Measurements from ENCODE around the gene AKAP8L. TPM values are rescaled to one million over a fixed set of nuclear protein-coding genes. Genes with fewer than 3 reads are reported as not detected.
A peak's percentile ranks its signal among the peaks of the same experiment; 100 is the strongest.

The AKAP8L gene
- total and polyA plus RNA-seq, 9 of the 15 experiments (the other 6 are each of a cell fraction or from before 2014, with no cell fraction given): 2.4 to 116 (median 70.7) TPM

DNA sequence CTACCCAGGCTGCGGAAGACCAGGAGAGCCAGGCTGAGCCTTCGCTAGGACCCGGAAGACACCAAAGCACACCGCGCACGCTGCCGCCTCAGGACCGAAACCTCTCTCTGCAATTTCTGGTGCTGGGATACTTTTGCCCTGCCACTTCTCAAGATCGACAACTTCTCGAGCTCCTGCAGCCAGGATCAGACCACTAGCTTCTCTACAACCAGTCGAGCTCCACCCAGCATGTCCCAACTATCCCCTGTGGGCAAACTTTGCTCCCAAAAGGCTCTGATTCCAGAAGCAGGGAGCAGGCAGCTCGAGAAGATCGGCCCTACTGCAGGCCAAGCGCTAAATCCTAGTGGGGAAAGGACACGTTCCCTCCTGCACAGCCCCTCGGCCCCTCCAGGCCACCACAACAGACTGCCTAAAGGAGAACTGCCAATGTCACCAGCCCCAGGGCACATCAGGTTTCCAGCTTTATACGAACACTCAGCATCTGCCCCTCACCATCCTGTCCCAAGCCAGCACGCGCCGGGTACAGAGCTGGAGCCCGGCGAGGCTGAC, 40.2 kb downstream of the AKAP8L start (continued):
- TF ChIP-seq, protein P1, sequence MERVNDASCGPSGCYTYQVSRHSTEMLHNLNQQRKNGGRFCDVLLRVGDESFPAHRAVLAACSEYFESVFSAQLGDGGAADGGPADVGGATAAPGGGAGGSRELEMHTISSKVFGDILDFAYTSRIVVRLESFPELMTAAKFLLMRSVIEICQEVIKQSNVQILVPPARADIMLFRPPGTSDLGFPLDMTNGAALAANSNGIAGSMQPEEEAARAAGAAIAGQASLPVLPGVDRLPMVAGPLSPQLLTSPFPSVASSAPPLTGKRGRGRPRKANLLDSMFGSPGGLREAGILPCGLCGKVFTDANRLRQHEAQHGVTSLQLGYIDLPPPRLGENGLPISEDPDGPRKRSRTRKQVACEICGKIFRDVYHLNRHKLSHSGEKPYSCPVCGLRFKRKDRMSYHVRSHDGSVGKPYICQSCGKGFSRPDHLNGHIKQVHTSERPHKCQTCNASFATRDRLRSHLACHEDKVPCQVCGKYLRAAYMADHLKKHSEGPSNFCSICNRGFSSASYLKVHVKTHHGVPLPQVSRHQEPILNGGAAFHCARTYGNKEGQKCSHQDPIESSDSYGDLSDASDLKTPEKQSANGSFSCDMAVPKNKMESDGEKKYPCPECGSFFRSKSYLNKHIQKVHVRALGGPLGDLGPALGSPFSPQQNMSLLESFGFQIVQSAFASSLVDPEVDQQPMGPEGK (CRISPR knock-in tag; IDR thresholded peaks at IDR 0.05; ENCODE audit: borderline replicate concordance): no peak
- peak; percentile 10 for TF ChIP-seq RBM39 (optimal IDR thresholded peaks at IDR 0.05; ENCODE audit: low read depth, low read length)
- TF ChIP-seq FOXP1 (CRISPR knock-in tag; IDR thresholded peaks at IDR 0.05): no peak; the same call in 1 of the 2 replicates
- TF ChIP-seq ZNF584 (CRISPR knock-in tag; IDR thresholded peaks at IDR 0.05; ENCODE audit: low read depth): no peak
- peak; percentile 8 for TF ChIP-seq RBBP5 (IDR thresholded peaks at IDR 0.05; ENCODE audit: borderline replicate concordance, insufficient read depth, low read length, poor library complexity, severe bottlenecking)
- TF ChIP-seq ZNF354B (CRISPR knock-in tag; IDR thresholded peaks at IDR 0.05): no peak
- no peak for TF ChIP-seq U2AF2 (optimal IDR thresholded peaks at IDR 0.05; ENCODE audit: low read depth, low read length)
- no peak for TF ChIP-seq ARHGAP35 (IDR thresholded peaks at IDR 0.05; ENCODE audit: partially characterized antibody)
- TF ChIP-seq RBM25 (IDR thresholded peaks at IDR 0.05; ENCODE audit: low read depth, low read length, severe bottlenecking): no peak
- TF ChIP-seq, protein P2, sequence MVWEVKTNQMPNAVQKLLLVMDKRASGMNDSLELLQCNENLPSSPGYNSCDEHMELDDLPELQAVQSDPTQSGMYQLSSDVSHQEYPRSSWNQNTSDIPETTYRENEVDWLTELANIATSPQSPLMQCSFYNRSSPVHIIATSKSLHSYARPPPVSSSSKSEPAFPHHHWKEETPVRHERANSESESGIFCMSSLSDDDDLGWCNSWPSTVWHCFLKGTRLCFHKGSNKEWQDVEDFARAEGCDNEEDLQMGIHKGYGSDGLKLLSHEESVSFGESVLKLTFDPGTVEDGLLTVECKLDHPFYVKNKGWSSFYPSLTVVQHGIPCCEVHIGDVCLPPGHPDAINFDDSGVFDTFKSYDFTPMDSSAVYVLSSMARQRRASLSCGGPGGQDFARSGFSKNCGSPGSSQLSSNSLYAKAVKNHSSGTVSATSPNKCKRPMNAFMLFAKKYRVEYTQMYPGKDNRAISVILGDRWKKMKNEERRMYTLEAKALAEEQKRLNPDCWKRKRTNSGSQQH (CRISPR knock-in tag; IDR thresholded peaks at IDR 0.05): no peak
- TF ChIP-seq, protein P3, sequence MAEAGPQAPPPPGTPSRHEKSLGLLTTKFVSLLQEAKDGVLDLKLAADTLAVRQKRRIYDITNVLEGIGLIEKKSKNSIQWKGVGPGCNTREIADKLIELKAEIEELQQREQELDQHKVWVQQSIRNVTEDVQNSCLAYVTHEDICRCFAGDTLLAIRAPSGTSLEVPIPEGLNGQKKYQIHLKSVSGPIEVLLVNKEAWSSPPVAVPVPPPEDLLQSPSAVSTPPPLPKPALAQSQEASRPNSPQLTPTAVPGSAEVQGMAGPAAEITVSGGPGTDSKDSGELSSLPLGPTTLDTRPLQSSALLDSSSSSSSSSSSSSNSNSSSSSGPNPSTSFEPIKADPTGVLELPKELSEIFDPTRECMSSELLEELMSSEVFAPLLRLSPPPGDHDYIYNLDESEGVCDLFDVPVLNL (CRISPR knock-in tag; IDR thresholded peaks at IDR 0.05; ENCODE audit: low read depth): 0 out of 2 replicates have a peak, but pooled peaks have one; percentile 56
- TF ChIP-seq C11orf30 (IDR thresholded peaks at IDR 0.05; ENCODE audit: low read depth): no peak
- TF ChIP-seq, protein P4, sequence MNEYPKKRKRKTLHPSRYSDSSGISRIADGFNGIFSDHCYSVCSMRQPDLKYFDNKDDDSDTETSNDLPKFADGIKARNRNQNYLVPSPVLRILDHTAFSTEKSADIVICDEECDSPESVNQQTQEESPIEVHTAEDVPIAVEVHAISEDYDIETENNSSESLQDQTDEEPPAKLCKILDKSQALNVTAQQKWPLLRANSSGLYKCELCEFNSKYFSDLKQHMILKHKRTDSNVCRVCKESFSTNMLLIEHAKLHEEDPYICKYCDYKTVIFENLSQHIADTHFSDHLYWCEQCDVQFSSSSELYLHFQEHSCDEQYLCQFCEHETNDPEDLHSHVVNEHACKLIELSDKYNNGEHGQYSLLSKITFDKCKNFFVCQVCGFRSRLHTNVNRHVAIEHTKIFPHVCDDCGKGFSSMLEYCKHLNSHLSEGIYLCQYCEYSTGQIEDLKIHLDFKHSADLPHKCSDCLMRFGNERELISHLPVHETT (CRISPR knock-in tag; conservative IDR thresholded peaks at IDR 0.05 in 1 of 2, IDR thresholded peaks at IDR 0.05 in 1 of 2): no peak
- TF ChIP-seq ZNF175 (CRISPR knock-in tag; IDR thresholded peaks at IDR 0.05; ENCODE audit: low read depth): no peak
- TF ChIP-seq PHB (CRISPR knock-in tag; IDR thresholded peaks at IDR 0.05): no peak
- no peak; the same call in 1 of the 2 replicates for TF ChIP-seq TAF7 (tag; IDR thresholded peaks at IDR 0.05)
- no peak for TF ChIP-seq XRCC5 (IDR thresholded peaks at IDR 0.05; ENCODE audit: low read depth, low read length)
- no peak for TF ChIP-seq MEF2A (IDR thresholded peaks at IDR 0.05; ENCODE audit: control insufficient read depth, low read depth, low read length)
- TF ChIP-seq XRCC4 (IDR thresholded peaks at IDR 0.05; ENCODE audit: extremely low read depth, insufficient read depth, insufficient read length): no peak
- TF ChIP-seq SRSF1 (IDR thresholded peaks at IDR 0.05; ENCODE audit: low read depth, low read length): no peak
- no peak for TF ChIP-seq RAD21 (CRISPR knock-in tag; conservative IDR thresholded peaks at IDR 0.05 in 1 of 2, IDR thresholded peaks at IDR 0.05 in 1 of 2)
- no peak for TF ChIP-seq PRMT5 (CRISPR knock-in tag; IDR thresholded peaks at IDR 0.05)
